H1 (cell line): Measurements from ENCODE around the gene SUSD5. TPM values are rescaled to one million over a fixed set of nuclear protein-coding genes. Genes with fewer than 3 reads are reported as not detected.
"Not testable (repeated sequence)": the region's sequence is repeated elsewhere in the genome, so short reads cannot be mapped to it uniquely, and the experiment has no call there.

Experiments
- CTCF ChIA-PET: fragments of 300-600 bp; sonication (Branson Sonifier 250); formaldehyde crosslinking; loops from one replicate; lab custom pipeline; 2021; ENCODE audit not compliant: partially characterized antibody; lab: Charles Lee
- POLR2A ChIA-PET: fragments of 300-600 bp; sonication (Branson Sonifier 250); formaldehyde crosslinking; loops from one replicate; lab custom pipeline; 2021; ENCODE audit warnings: inconsistent platforms; ENCODE audit not compliant: partially characterized antibody; lab: Charles Lee
- DNase-seq, 2 experiments: peaks; one replicate each; pipeline versions ENCODE4 v3.0.0 to v3.0.0-alpha.2; 2010 to 2022; ENCODE audit warnings: low spot score in 2 of 2, low read depth in 1 of 2, mixed read lengths in 1 of 2
- FAIRE-seq: peaks from 2 replicates; lab custom pipeline; 2011; peaks lifted over from hg19 to GRCh38; lab: Jason Lieb, UNC
- H2AFZ ChIP-seq: 2 replicates; pipeline ENCODE4 v1.8.1; 2012; ENCODE audit warnings: low read length, inconsistent platforms
- H2AK5ac ChIP-seq: 2 replicates; pipeline ENCODE4 v1.6.1; 2013; ENCODE audit warnings: low read depth, low read length
- H2BK120ac ChIP-seq: replicated peaks from 2 replicates; pipeline ENCODE3; 2013; ENCODE audit warnings: low read depth, low read length, inconsistent platforms
- H2BK12ac ChIP-seq: 2 replicates; pipeline ENCODE4 v1.6.1; 2013; ENCODE audit warnings: low read depth, low read length
- H2BK15ac ChIP-seq: 2 replicates; pipeline ENCODE4 v1.6.1; 2013; ENCODE audit warnings: low read length
- H2BK20ac ChIP-seq: 2 replicates; pipeline ENCODE4 v1.6.1; 2013; ENCODE audit warnings: low read length
- H2BK5ac ChIP-seq: 2 replicates; pipeline ENCODE4 v1.6.1; 2013; ENCODE audit warnings: low read depth, low read length
- H3K14ac ChIP-seq: 2 replicates; pipeline ENCODE4 v1.6.1; 2013; ENCODE audit warnings: inconsistent platforms; ENCODE audit not compliant: insufficient read length
- H3K18ac ChIP-seq: 2 replicates; pipeline ENCODE4 v1.6.1; 2013; ENCODE audit warnings: low read length; ENCODE audit errors: extremely low read depth
- H3K23ac ChIP-seq: 2 replicates; pipeline ENCODE4 v1.6.1; 2013; ENCODE audit warnings: inconsistent platforms; ENCODE audit not compliant: insufficient read length
- H3K23me2 ChIP-seq: 2 replicates; pipeline ENCODE4 v1.6.1; 2013; ENCODE audit warnings: low read depth, low read length
- H3K27ac ChIP-seq: 2 replicates; pipeline ENCODE4 v1.6.1; 2011; ENCODE audit warnings: low read depth, low read length, inconsistent platforms
- H3K27me3 ChIP-seq, 4 experiments: replicated peaks in 1 of 4; 1 replicate in 1 of 4; 2 replicates in 3 of 4; pipeline versions ENCODE4 v1.6.1 to v1.8.1; 2011 to 2013; ENCODE audit warnings: low read length in 3 of 4, mild to moderate bottlenecking in 3 of 4, inconsistent platforms in 2 of 4, mixed read lengths in 2 of 4, moderate library complexity in 1 of 4; ENCODE audit not compliant: control insufficient read depth in 3 of 4, insufficient read depth in 3 of 4; ENCODE audit errors: extremely low read depth in 1 of 4
- H3K36me3 ChIP-seq, 4 experiments: 2 replicates each; pipeline versions ENCODE4 v1.6.1 to v1.8.1; 2011 to 2013; ENCODE audit warnings: mild to moderate bottlenecking in 4 of 4, low read length in 3 of 4, moderate library complexity in 2 of 4, control low read depth in 1 of 4, inconsistent platforms in 1 of 4; ENCODE audit not compliant: insufficient read depth in 4 of 4, control insufficient read depth in 2 of 4
- H3K4ac ChIP-seq: replicated peaks from 2 replicates; pipeline ENCODE3; 2013; ENCODE audit warnings: low read length, low read depth, mixed read lengths, inconsistent platforms; ENCODE audit not compliant: insufficient read length
- H3K4me1 ChIP-seq, 4 experiments: replicated peaks in 1 of 4; 1 replicate in 1 of 4; 2 replicates in 3 of 4; pipeline versions ENCODE4 v1.6.1 to v1.8.1; 2011 to 2013; ENCODE audit warnings: low read length in 3 of 4, inconsistent platforms in 2 of 4, mixed read lengths in 1 of 4; ENCODE audit not compliant: insufficient read depth in 4 of 4, control insufficient read depth in 3 of 4
- H3K4me2 ChIP-seq, 2 experiments: 2 replicates each; pipeline versions ENCODE4 v1.6.1 to v1.8.1; 2011 to 2013; ENCODE audit warnings: low read depth in 2 of 2, low read length in 2 of 2, control low read depth in 1 of 2, inconsistent platforms in 1 of 2, mild to moderate bottlenecking in 1 of 2; ENCODE audit not compliant: insufficient read depth in 1 of 2
- H3K4me3 ChIP-seq, 4 experiments: fragments of 200-600, 300-600 bp in 1 of 4; sonication (generic), shearing (Covaris generic), sonication (Bioruptor Twin) in 1 of 4; 2 replicates each; pipeline versions ENCODE4 v1.5.1 to v1.8.1; 2011 to 2016; ENCODE audit warnings: low read length in 4 of 4, low read depth in 3 of 4, control low read depth in 2 of 4, inconsistent platforms in 2 of 4, mild to moderate bottlenecking in 2 of 4, mixed read lengths in 1 of 4, moderate library complexity in 1 of 4; ENCODE audit not compliant: insufficient read depth in 2 of 4; ENCODE audit errors: extremely low read depth in 1 of 4
- H3K56ac ChIP-seq: replicated peaks from 2 replicates; pipeline ENCODE3; 2013; ENCODE audit warnings: low read depth, mild to moderate bottlenecking, mixed read lengths, low read length, inconsistent platforms; ENCODE audit not compliant: insufficient read length
- H3K79me1 ChIP-seq: 2 replicates; pipeline ENCODE4 v1.6.1; 2013; ENCODE audit warnings: low read depth, low read length, control low read depth
- H3K79me2 ChIP-seq, 2 experiments: 2 replicates each; pipeline versions ENCODE4 v1.6.1 to v1.8.1; 2012 to 2013; ENCODE audit warnings: low read length in 2 of 2, mild to moderate bottlenecking in 2 of 2, inconsistent platforms in 1 of 2; ENCODE audit not compliant: insufficient read depth in 2 of 2, control insufficient read depth in 1 of 2
- H3K9ac ChIP-seq, 4 experiments: replicated peaks in 1 of 4; 1 replicate in 1 of 4; 2 replicates in 3 of 4; pipeline versions ENCODE4 v1.6.1 to v1.8.1; 2011 to 2013; ENCODE audit warnings: low read depth in 3 of 4, low read length in 3 of 4, control low read depth in 2 of 4, mild to moderate bottlenecking in 2 of 4, moderate library complexity in 2 of 4, inconsistent platforms in 1 of 4; ENCODE audit errors: extremely low read depth in 1 of 4
- H3K9me3 ChIP-seq, 2 experiments: 2 replicates each; pipeline versions ENCODE4 v1.6.1 to v1.8.1; 2012 to 2013; ENCODE audit warnings: mild to moderate bottlenecking in 2 of 2, moderate library complexity in 2 of 2, control low read depth in 1 of 2, inconsistent platforms in 1 of 2, low read depth in 1 of 2, low read length in 1 of 2, mixed read lengths in 1 of 2; ENCODE audit not compliant: insufficient read depth in 2 of 2
- H4K20me1 ChIP-seq, 2 experiments: replicated peaks in 1 of 2; 2 replicates each; pipeline versions ENCODE3 to v1.8.1; 2011 to 2013; ENCODE audit warnings: inconsistent platforms in 2 of 2, low read length in 2 of 2, mild to moderate bottlenecking in 1 of 2; ENCODE audit not compliant: insufficient read depth in 2 of 2, control insufficient read depth in 1 of 2
- H4K5ac ChIP-seq: 2 replicates; pipeline ENCODE4 v1.6.1; 2013; ENCODE audit warnings: low read length, low read depth, mixed read lengths, inconsistent platforms; ENCODE audit not compliant: insufficient read length
- H4K8ac ChIP-seq: 2 replicates; pipeline ENCODE4 v1.8.0; 2013; ENCODE audit warnings: mild to moderate bottlenecking, moderate library complexity, low read length, inconsistent platforms; ENCODE audit not compliant: insufficient read depth; ENCODE audit errors: extremely low read depth
- H4K91ac ChIP-seq: replicated peaks from 2 replicates; pipeline ENCODE3; 2013; ENCODE audit warnings: low read length, mixed read lengths, inconsistent platforms; ENCODE audit not compliant: insufficient read length
- CHD2 ChIP-seq: IDR thresholded peaks from 2 replicates; pipeline ENCODE4 v1.6.1; 2012; ENCODE audit warnings: low read length, improper control_type of control experiment
- WGBS, 2 experiments: shearing (Covaris generic) in 1 of 2; methylation state at CpG; one replicate each; pipeline versions ENCODE4 v1.1.6 to v1.1.7; 2013 to 2015; ENCODE audit warnings: low lambda C conversion rate in 2 of 2, mixed read lengths in 2 of 2, inconsistent platforms in 1 of 2, low coverage in 1 of 2, missing lambda C conversion rate in 1 of 2; ENCODE audit not compliant: insufficient replicate concordance in 2 of 2, insufficient coverage in 1 of 2, insufficient read length in 1 of 2; ENCODE audit errors: extremely low coverage in 1 of 2, missing lambda C conversion rate in 1 of 2; 5-methylcytosine and 5-hydroxymethylcytosine counted together
- polyA plus RNA-seq, 7 experiments: library from polyadenylated mRNA; depleted of rRNA in 3 of 7; stranded (reverse) in 5 of 7; unstranded in 2 of 7; fragments of >200 nt in 5 of 7; fragments of 200-250 nt in 2 of 7; gene quantifications; 1 replicate in 5 of 7; 2 replicates in 1 of 7; 4 replicates in 1 of 7; pipeline versions ENCODE4 v1.2.1 to v1.2.3, GENCODE V29; 2011 to 2013; ENCODE audit warnings: missing spikeins in 2 of 7, mixed read lengths in 2 of 7
- total RNA-seq: library from RNA; stranded (reverse); fragmentation: NEBNext Ultra II Directional; extraction: Animal tissue kit (Norgen Biotek cat#: 25700); gene quantifications from 2 replicates; pipeline ENCODE4 v1.2.1, GENCODE V29; 2021

Gene SUSD5
- total and polyA plus RNA-seq, 2 of the 8 experiments (the other 6 are each of a cell fraction or from before 2014, with no cell fraction given), result 0.92 to 3.3 TPM

- no peak overlapping the region for H4K8ac ChIP-seq
- no peaks in the 10 kb centered on the region for H3K27me3 ChIP-seq
- TF ChIP-seq CHD2, result no peak
- TF ChIP-seq, all 59 proteins: peak for 0
- H3K79me1 ChIP-seq, result no peaks in the 10 kb centered on the region
- no peak overlapping the region for H3K9ac ChIP-seq
- H2BK12ac ChIP-seq, result no peak overlapping the region
- H3K18ac ChIP-seq, result no peak overlapping the region
- no peak overlapping the region for H3K4me2 ChIP-seq
- no peaks in the 10 kb centered on the region for H3K9me3 ChIP-seq
- H3K23me2 ChIP-seq, result no peaks in the 10 kb centered on the region
- no peak overlapping the region for H2BK20ac ChIP-seq
- H2BK15ac ChIP-seq, result no peak overlapping the region
- no peak overlapping the region for H4K91ac ChIP-seq
- H2AFZ ChIP-seq, result no peak overlapping the region
- no peaks in the 10 kb centered on the region for H3K36me3 ChIP-seq
- H3K79me2 ChIP-seq, result no peaks in the 10 kb centered on the region
- H3K4me3 ChIP-seq, result no peak overlapping the region
- no peak overlapping the region for H3K23ac ChIP-seq
- H2BK120ac ChIP-seq, result no peak overlapping the region
- ChIA-PET POLR2A (interaction anchor here (1.2 kb wide), 1 partner anchor 46 kb away, joined by 3 read pairs; no protein-coding TSS in a partner anchor), CTCF (interaction anchor here (1.2 to 1.4 kb wide), 5 partner anchors 10 to 717 kb away, joined by 3 to 4 read pairs (median 3); no protein-coding TSS in a partner anchor)
- H4K20me1 ChIP-seq, result no peaks in the 10 kb centered on the region
- no peak overlapping the region for H3K27ac ChIP-seq
- H3K14ac ChIP-seq, result no peak overlapping the region
- no peak overlapping the region for H3K56ac ChIP-seq
- H4K5ac ChIP-seq, result no peak overlapping the region
- no peaks in the 10 kb centered on the region for H3K4me1 ChIP-seq
- WGBS, 2 experiments, result 79% methylated on average over 2 of the region's 2 CpGs; no CpG with 5 or more reads in 1 of the 2 experiments
- H2BK5ac ChIP-seq, result no peak overlapping the region
- DNase-seq, result no peak
- FAIRE-seq, result no peak
- no peak overlapping the region for H2AK5ac ChIP-seq
- no peak overlapping the region for H3K4ac ChIP-seq
Observed at GRCh38 chr3:33184863-33185262, 33.7 kb downstream of the SUSD5 start.

GRCh38 chr3:33181641-33182040 is 37.0 kb downstream of the SUSD5 start:
- H3K4me3 ChIP-seq, H3K9ac ChIP-seq, H2AK5ac ChIP-seq, H4K91ac ChIP-seq, H3K4me1 ChIP-seq, DNase-seq, H2BK120ac ChIP-seq, H4K8ac ChIP-seq, H3K79me2 ChIP-seq, H4K20me1 ChIP-seq, H3K36me3 ChIP-seq, H4K5ac ChIP-seq, H3K27me3 ChIP-seq, H3K56ac ChIP-seq, H3K23ac ChIP-seq, H3K4me2 ChIP-seq, H2BK15ac ChIP-seq, H3K27ac ChIP-seq, H3K9me3 ChIP-seq, H3K79me1 ChIP-seq, H3K14ac ChIP-seq, H3K4ac ChIP-seq, FAIRE-seq, H3K18ac ChIP-seq, H3K23me2 ChIP-seq, H2BK5ac ChIP-seq, POLR2A ChIA-PET, H2AFZ ChIP-seq, H2BK20ac ChIP-seq, H2BK12ac ChIP-seq: not testable (repeated sequence)
- CTCF ChIA-PET, result interaction anchor here (0.6 to 1.4 kb wide), 4 partner anchors 10 to 191 kb away, joined by 4 read pairs; no protein-coding TSS in a partner anchor
- 85% methylated on average over 1 of the region's 1 CpG; no CpG with 5 or more reads in 1 of the 2 experiments for WGBS, 2 experiments
